ENCODE data around the gene AQP6.

DNA sequence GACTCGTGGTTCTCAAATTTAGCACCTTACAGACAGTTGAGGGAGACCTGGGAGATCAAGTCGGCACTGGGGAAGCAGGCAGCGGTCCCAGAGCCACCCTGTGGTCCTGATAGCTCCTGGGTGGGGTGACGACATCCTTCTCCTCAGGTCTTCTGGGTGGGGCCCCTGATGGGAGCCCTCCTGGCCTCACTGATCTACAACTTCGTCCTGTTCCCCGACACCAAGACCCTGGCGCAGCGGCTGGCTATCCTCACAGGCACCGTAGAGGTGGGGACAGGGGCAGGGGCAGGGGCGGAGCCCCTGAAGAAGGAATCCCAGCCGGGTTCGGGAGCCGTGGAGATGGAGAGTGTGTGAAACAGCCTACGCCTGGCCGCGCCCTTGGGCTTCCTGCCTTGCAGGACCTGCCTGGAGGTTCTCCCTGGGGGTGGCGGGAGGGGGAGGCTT is 2.6 kb downstream of the AQP6 start:
- TF ChIP-seq, protein P1, sequence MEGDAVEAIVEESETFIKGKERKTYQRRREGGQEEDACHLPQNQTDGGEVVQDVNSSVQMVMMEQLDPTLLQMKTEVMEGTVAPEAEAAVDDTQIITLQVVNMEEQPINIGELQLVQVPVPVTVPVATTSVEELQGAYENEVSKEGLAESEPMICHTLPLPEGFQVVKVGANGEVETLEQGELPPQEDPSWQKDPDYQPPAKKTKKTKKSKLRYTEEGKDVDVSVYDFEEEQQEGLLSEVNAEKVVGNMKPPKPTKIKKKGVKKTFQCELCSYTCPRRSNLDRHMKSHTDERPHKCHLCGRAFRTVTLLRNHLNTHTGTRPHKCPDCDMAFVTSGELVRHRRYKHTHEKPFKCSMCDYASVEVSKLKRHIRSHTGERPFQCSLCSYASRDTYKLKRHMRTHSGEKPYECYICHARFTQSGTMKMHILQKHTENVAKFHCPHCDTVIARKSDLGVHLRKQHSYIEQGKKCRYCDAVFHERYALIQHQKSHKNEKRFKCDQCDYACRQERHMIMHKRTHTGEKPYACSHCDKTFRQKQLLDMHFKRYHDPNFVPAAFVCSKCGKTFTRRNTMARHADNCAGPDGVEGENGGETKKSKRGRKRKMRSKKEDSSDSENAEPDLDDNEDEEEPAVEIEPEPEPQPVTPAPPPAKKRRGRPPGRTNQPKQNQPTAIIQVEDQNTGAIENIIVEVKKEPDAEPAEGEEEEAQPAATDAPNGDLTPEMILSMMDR (conservative IDR thresholded peaks at IDR 0.05 in 1 of 2, IDR thresholded peaks at IDR 0.05 in 1 of 2; ENCODE audit: low read depth in 1 of 2, low read length in 2 of 2) = no peak
- no peak for TF ChIP-seq EZH2 (IDR thresholded peaks at IDR 0.05; ENCODE audit: low read length, missing control alignments)

Data from fibroblast of lung (primary cell).